ENCODE measurements around the gene AADACL4. TPM values are rescaled to one million over a fixed set of nuclear protein-coding genes. Genes with fewer than 3 reads are reported as not detected.

The AADACL4 gene
- total and polyA plus RNA-seq, 8 donors: not detected

DNA sequence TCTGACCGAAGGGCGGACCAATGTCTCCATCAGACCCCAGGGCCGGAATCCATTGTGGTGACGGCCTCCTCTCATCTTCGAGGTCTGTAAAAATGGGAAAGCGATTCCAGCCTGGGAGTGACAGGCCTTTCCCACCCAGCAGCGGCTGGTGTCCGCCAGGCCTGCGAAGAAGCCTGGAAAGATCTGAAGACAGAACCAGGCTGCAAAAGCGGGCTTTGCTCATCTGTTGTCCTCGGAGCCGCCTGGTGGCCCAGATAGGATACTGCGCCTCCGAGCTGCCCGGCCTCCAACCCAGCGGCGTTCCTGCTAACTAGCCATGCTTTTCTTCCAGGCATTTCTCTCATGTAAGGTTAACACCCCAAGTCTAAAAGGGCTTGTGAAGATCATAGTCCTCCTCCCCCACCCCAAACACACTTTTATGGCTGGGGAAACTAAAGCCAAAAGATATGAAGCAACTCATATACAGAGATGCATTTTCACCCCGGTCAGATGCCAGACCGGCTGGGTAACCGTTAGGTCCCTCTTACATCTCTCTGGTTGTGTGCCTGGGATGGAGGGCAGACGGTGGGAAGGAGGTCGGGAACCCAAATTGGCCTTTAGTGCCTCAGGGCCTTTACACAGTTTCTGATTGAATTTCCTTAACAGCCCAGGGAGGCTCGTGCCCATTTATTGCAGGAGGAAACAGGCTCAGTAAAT is 23.9 kb upstream of the AADACL4 start:
- Histone ChIP-seq H3K4me1 (peaks cover 12 to 19% (median 14%) of the 10 kb centered on the region in 3 donors), H3K9me3 (no peaks in the 10 kb centered on the region), H3K4me3 (peak overlapping the region in 3 of 4 donors; percentile 83 to 92 (median 84)), H3K27me3 (no peaks in the 10 kb centered on the region), H3K27ac (peak overlapping the region in 3 of 4 donors; percentile 69 to 98 (median 97)), H3K36me3 (no peaks in the 10 kb centered on the region)
- intact Hi-C loops (cut with DNase I): loop anchor here in 1 of 3 donors (10.0 kb wide), 2 partner anchors 145 to 215 kb away; no protein-coding TSS in a partner anchor
- ATAC-seq: peak; percentile 38 to 67 (median 55)
- TF ChIP-seq, protein P1, sequence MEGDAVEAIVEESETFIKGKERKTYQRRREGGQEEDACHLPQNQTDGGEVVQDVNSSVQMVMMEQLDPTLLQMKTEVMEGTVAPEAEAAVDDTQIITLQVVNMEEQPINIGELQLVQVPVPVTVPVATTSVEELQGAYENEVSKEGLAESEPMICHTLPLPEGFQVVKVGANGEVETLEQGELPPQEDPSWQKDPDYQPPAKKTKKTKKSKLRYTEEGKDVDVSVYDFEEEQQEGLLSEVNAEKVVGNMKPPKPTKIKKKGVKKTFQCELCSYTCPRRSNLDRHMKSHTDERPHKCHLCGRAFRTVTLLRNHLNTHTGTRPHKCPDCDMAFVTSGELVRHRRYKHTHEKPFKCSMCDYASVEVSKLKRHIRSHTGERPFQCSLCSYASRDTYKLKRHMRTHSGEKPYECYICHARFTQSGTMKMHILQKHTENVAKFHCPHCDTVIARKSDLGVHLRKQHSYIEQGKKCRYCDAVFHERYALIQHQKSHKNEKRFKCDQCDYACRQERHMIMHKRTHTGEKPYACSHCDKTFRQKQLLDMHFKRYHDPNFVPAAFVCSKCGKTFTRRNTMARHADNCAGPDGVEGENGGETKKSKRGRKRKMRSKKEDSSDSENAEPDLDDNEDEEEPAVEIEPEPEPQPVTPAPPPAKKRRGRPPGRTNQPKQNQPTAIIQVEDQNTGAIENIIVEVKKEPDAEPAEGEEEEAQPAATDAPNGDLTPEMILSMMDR (IDR thresholded peaks at IDR 0.05): peak; percentile 84 to 94 (median 92)
- FAIRE-seq: no peak
- 18 to 19% methylated on average over 23 of the region's 23 CpGs for WGBS, 2 donors
- peak; percentile 78 to 94 (median 88) for DNase-seq

DNA sequence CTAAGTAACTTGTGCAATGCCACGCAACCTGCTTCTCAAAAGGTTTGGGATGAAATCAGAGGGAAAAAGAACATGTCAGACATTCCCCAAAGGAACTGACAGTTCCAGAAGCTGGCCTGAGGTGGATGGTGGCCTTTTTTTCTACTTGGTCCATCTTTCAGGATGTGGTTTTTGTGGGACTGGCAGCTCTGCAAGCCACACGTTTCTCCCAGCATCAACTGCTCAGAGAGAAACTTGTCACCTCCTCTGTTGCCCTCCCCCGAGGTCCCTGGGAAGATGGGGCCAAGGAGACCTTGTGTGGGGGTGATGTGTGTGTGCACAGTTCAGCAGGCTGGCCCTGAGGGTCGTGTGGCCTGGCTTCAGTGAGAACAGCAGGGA is 23.4 kb upstream of the AADACL4 start:
- DNase-seq: no peak
- no peak for FAIRE-seq
- H3K27ac ChIP-seq: no peak overlapping the region
- no peak overlapping the region for H3K4me3 ChIP-seq
- WGBS, 2 donors: 44 to 53% methylated on average over 4 of the region's 4 CpGs
- H3K36me3 ChIP-seq: no peaks in the 10 kb centered on the region
- intact Hi-C loops (cut with DNase I): no loop called here
- H3K4me1 ChIP-seq: peaks cover 12 to 19% (median 14%) of the 10 kb centered on the region in 3 donors
- TF ChIP-seq, protein P1 (IDR thresholded peaks at IDR 0.05): no peak
- no peaks in the 10 kb centered on the region for H3K9me3 ChIP-seq
- H3K27me3 ChIP-seq: no peaks in the 10 kb centered on the region
- ATAC-seq: no peak

DNA sequence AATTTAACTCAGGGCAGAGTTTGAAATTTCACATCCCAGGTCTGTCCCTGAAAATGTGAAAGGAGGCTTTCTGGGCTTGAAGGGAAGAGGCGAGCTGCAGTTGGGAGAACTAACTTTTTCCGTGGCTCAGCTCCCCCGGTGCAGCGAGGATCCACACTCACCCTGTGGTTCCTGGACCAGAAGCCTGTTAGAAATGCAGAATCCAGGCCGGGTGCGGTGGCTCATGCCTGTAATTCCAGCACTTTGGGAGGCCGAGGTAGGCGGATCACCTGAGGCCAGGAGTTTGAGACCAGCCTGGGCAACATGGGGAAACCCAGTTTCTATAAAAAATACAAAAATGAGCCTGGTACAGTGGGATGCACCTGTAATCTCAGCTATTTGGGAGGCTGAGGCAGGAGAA is 23.0 kb upstream of the AADACL4 start:
- ATAC-seq (no peak), FAIRE-seq (no peak), DNase-seq (no peak)
- no peaks in the 10 kb centered on the region for H3K27me3 ChIP-seq
- 97% methylated on average over 8 of the region's 8 CpGs for WGBS, 2 donors
- H3K4me1 ChIP-seq: peaks cover 12 to 19% (median 14%) of the 10 kb centered on the region in 3 donors
- H3K27ac ChIP-seq: no peak overlapping the region
- no peaks in the 10 kb centered on the region for H3K36me3 ChIP-seq
- H3K9me3 ChIP-seq: no peaks in the 10 kb centered on the region
- no peak overlapping the region for H3K4me3 ChIP-seq
- intact Hi-C loops (cut with DNase I): no loop called here
- TF ChIP-seq, protein P1 (IDR thresholded peaks at IDR 0.05): no peak

DNA sequence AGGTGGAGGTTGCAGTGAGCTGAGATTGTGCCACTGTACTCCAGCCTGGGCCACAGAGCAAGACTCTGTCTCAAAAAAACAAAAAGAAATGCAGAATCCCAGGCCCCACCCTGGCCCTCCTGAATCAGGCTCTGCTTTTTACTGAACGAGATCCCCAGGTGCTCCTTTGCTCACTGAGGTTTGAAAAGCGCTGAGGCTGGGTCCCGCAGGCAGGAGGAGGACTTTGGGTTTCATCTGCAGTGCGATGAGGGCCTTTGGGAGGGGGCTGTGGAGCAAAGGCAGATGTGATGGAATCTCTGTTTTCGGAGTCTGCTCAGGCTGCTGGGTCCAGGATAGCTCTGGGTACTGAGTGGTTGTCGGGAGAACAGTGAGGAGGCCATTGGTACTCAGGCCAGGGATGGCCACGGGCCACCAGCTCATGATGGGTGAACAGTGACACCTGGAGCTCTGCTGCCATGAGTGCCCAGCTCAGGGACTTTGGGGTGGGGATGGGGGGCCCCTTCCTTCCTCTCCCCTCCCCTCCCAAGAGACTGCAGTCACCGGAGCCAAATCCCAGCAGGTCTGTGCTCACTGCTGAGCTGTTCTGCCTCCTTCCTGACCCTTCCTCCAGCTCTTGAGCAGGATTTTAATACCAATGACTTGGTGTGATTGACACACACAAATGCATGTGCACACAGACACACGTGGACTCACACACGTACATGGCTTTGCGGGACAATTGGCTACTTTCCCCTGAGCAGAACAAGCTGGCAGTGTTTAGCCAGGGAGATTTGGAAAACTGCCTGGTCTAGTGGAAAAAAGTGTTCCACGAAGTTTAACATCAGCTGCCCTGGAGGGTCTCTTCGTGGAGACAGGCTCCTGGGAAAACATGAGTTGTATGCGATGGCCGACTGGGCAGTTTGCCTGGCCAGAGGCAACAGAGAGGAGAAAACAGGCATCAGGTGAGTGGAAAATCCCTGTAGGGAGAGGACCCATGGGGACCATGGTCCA is 22.2 kb upstream of the AADACL4 start:
- no peaks in the 10 kb centered on the region for H3K27me3 ChIP-seq
- ATAC-seq (peak in 1 of 4 donors; percentile 4), DNase-seq (peak in 3 of 6 donors; percentile 41 to 69 (median 62)), FAIRE-seq (no peak)
- intact Hi-C loops (cut with DNase I): no loop called here
- H3K4me1 ChIP-seq: peaks cover 12 to 19% (median 14%) of the 10 kb centered on the region in 3 donors
- no peaks in the 10 kb centered on the region for H3K36me3 ChIP-seq
- TF ChIP-seq, protein P1 (IDR thresholded peaks at IDR 0.05): no peak
- peak overlapping the region; percentile 31 to 75 (median 49) for H3K27ac ChIP-seq
- no peak overlapping the region for H3K4me3 ChIP-seq
- 46 to 47% methylated on average over 15 of the region's 15 CpGs for WGBS, 2 donors
- no peaks in the 10 kb centered on the region for H3K9me3 ChIP-seq
